H1 (cell line): Measurements from ENCODE around the gene RAB31. TPM values are rescaled to one million over a fixed set of nuclear protein-coding genes. Genes with fewer than 3 reads are reported as not detected.

Source experiments
- CTCF ChIA-PET: fragments of 300-600 bp; sonication (Branson Sonifier 250); formaldehyde crosslinking; loops from one replicate; lab custom pipeline; 2021; ENCODE audit not compliant: partially characterized antibody; lab: Charles Lee
- POLR2A ChIA-PET: fragments of 300-600 bp; sonication (Branson Sonifier 250); formaldehyde crosslinking; loops from one replicate; lab custom pipeline; 2021; ENCODE audit warnings: inconsistent platforms; ENCODE audit not compliant: partially characterized antibody; lab: Charles Lee
- DNase-seq, 2 experiments: peaks; one replicate each; pipeline versions ENCODE4 v3.0.0 to v3.0.0-alpha.2; 2010 to 2022; ENCODE audit warnings: low spot score in 2 of 2, low read depth in 1 of 2, mixed read lengths in 1 of 2
- FAIRE-seq: peaks from 2 replicates; lab custom pipeline; 2011; peaks lifted over from hg19 to GRCh38; lab: Jason Lieb, UNC
- H2AFZ ChIP-seq: 2 replicates; pipeline ENCODE4 v1.8.1; 2012; ENCODE audit warnings: low read length, inconsistent platforms
- H2AK5ac ChIP-seq: 2 replicates; pipeline ENCODE4 v1.6.1; 2013; ENCODE audit warnings: low read depth, low read length
- H2BK120ac ChIP-seq: replicated peaks from 2 replicates; pipeline ENCODE3; 2013; ENCODE audit warnings: low read depth, low read length, inconsistent platforms
- H2BK12ac ChIP-seq: 2 replicates; pipeline ENCODE4 v1.6.1; 2013; ENCODE audit warnings: low read depth, low read length
- H2BK15ac ChIP-seq: 2 replicates; pipeline ENCODE4 v1.6.1; 2013; ENCODE audit warnings: low read length
- H2BK20ac ChIP-seq: 2 replicates; pipeline ENCODE4 v1.6.1; 2013; ENCODE audit warnings: low read length
- H2BK5ac ChIP-seq: 2 replicates; pipeline ENCODE4 v1.6.1; 2013; ENCODE audit warnings: low read depth, low read length
- H3K14ac ChIP-seq: 2 replicates; pipeline ENCODE4 v1.6.1; 2013; ENCODE audit warnings: inconsistent platforms; ENCODE audit not compliant: insufficient read length
- H3K18ac ChIP-seq: 2 replicates; pipeline ENCODE4 v1.6.1; 2013; ENCODE audit warnings: low read length; ENCODE audit errors: extremely low read depth
- H3K23ac ChIP-seq: 2 replicates; pipeline ENCODE4 v1.6.1; 2013; ENCODE audit warnings: inconsistent platforms; ENCODE audit not compliant: insufficient read length
- H3K23me2 ChIP-seq: 2 replicates; pipeline ENCODE4 v1.6.1; 2013; ENCODE audit warnings: low read depth, low read length
- H3K27ac ChIP-seq: 2 replicates; pipeline ENCODE4 v1.6.1; 2011; ENCODE audit warnings: low read depth, low read length, inconsistent platforms
- H3K27me3 ChIP-seq, 4 experiments: replicated peaks in 1 of 4; 1 replicate in 1 of 4; 2 replicates in 3 of 4; pipeline versions ENCODE4 v1.6.1 to v1.8.1; 2011 to 2013; ENCODE audit warnings: low read length in 3 of 4, mild to moderate bottlenecking in 3 of 4, inconsistent platforms in 2 of 4, mixed read lengths in 2 of 4, moderate library complexity in 1 of 4; ENCODE audit not compliant: control insufficient read depth in 3 of 4, insufficient read depth in 3 of 4; ENCODE audit errors: extremely low read depth in 1 of 4
- H3K36me3 ChIP-seq, 4 experiments: 2 replicates each; pipeline versions ENCODE4 v1.6.1 to v1.8.1; 2011 to 2013; ENCODE audit warnings: mild to moderate bottlenecking in 4 of 4, low read length in 3 of 4, moderate library complexity in 2 of 4, control low read depth in 1 of 4, inconsistent platforms in 1 of 4; ENCODE audit not compliant: insufficient read depth in 4 of 4, control insufficient read depth in 2 of 4
- H3K4ac ChIP-seq: replicated peaks from 2 replicates; pipeline ENCODE3; 2013; ENCODE audit warnings: low read length, low read depth, mixed read lengths, inconsistent platforms; ENCODE audit not compliant: insufficient read length
- H3K4me1 ChIP-seq, 4 experiments: replicated peaks in 1 of 4; 1 replicate in 1 of 4; 2 replicates in 3 of 4; pipeline versions ENCODE4 v1.6.1 to v1.8.1; 2011 to 2013; ENCODE audit warnings: low read length in 3 of 4, inconsistent platforms in 2 of 4, mixed read lengths in 1 of 4; ENCODE audit not compliant: insufficient read depth in 4 of 4, control insufficient read depth in 3 of 4
- H3K4me2 ChIP-seq, 2 experiments: 2 replicates each; pipeline versions ENCODE4 v1.6.1 to v1.8.1; 2011 to 2013; ENCODE audit warnings: low read depth in 2 of 2, low read length in 2 of 2, control low read depth in 1 of 2, inconsistent platforms in 1 of 2, mild to moderate bottlenecking in 1 of 2; ENCODE audit not compliant: insufficient read depth in 1 of 2
- H3K4me3 ChIP-seq, 4 experiments: fragments of 200-600, 300-600 bp in 1 of 4; sonication (generic), shearing (Covaris generic), sonication (Bioruptor Twin) in 1 of 4; 2 replicates each; pipeline versions ENCODE4 v1.5.1 to v1.8.1; 2011 to 2016; ENCODE audit warnings: low read length in 4 of 4, low read depth in 3 of 4, control low read depth in 2 of 4, inconsistent platforms in 2 of 4, mild to moderate bottlenecking in 2 of 4, mixed read lengths in 1 of 4, moderate library complexity in 1 of 4; ENCODE audit not compliant: insufficient read depth in 2 of 4; ENCODE audit errors: extremely low read depth in 1 of 4
- H3K56ac ChIP-seq: replicated peaks from 2 replicates; pipeline ENCODE3; 2013; ENCODE audit warnings: low read depth, mild to moderate bottlenecking, mixed read lengths, low read length, inconsistent platforms; ENCODE audit not compliant: insufficient read length
- H3K79me1 ChIP-seq: 2 replicates; pipeline ENCODE4 v1.6.1; 2013; ENCODE audit warnings: low read depth, low read length, control low read depth
- H3K79me2 ChIP-seq, 2 experiments: 2 replicates each; pipeline versions ENCODE4 v1.6.1 to v1.8.1; 2012 to 2013; ENCODE audit warnings: low read length in 2 of 2, mild to moderate bottlenecking in 2 of 2, inconsistent platforms in 1 of 2; ENCODE audit not compliant: insufficient read depth in 2 of 2, control insufficient read depth in 1 of 2
- H3K9ac ChIP-seq, 4 experiments: replicated peaks in 1 of 4; 1 replicate in 1 of 4; 2 replicates in 3 of 4; pipeline versions ENCODE4 v1.6.1 to v1.8.1; 2011 to 2013; ENCODE audit warnings: low read depth in 3 of 4, low read length in 3 of 4, control low read depth in 2 of 4, mild to moderate bottlenecking in 2 of 4, moderate library complexity in 2 of 4, inconsistent platforms in 1 of 4; ENCODE audit errors: extremely low read depth in 1 of 4
- H3K9me3 ChIP-seq, 2 experiments: 2 replicates each; pipeline versions ENCODE4 v1.6.1 to v1.8.1; 2012 to 2013; ENCODE audit warnings: mild to moderate bottlenecking in 2 of 2, moderate library complexity in 2 of 2, control low read depth in 1 of 2, inconsistent platforms in 1 of 2, low read depth in 1 of 2, low read length in 1 of 2, mixed read lengths in 1 of 2; ENCODE audit not compliant: insufficient read depth in 2 of 2
- H4K20me1 ChIP-seq, 2 experiments: replicated peaks in 1 of 2; 2 replicates each; pipeline versions ENCODE3 to v1.8.1; 2011 to 2013; ENCODE audit warnings: inconsistent platforms in 2 of 2, low read length in 2 of 2, mild to moderate bottlenecking in 1 of 2; ENCODE audit not compliant: insufficient read depth in 2 of 2, control insufficient read depth in 1 of 2
- H4K5ac ChIP-seq: 2 replicates; pipeline ENCODE4 v1.6.1; 2013; ENCODE audit warnings: low read length, low read depth, mixed read lengths, inconsistent platforms; ENCODE audit not compliant: insufficient read length
- H4K8ac ChIP-seq: 2 replicates; pipeline ENCODE4 v1.8.0; 2013; ENCODE audit warnings: mild to moderate bottlenecking, moderate library complexity, low read length, inconsistent platforms; ENCODE audit not compliant: insufficient read depth; ENCODE audit errors: extremely low read depth
- H4K91ac ChIP-seq: replicated peaks from 2 replicates; pipeline ENCODE3; 2013; ENCODE audit warnings: low read length, mixed read lengths, inconsistent platforms; ENCODE audit not compliant: insufficient read length
- EP300 ChIP-seq, 2 experiments: IDR thresholded peaks; 1 replicate in 1 of 2; 2 replicates in 1 of 2; pipeline ENCODE4 v1.6.1; 2011 to 2012; ENCODE audit warnings: low read depth in 2 of 2, low read length in 2 of 2, mild to moderate bottlenecking in 2 of 2, borderline replicate concordance in 1 of 2, inconsistent platforms in 1 of 2, moderate library complexity in 1 of 2
- NANOG ChIP-seq: IDR thresholded peaks from 2 replicates; pipeline ENCODE4 v1.6.1; 2011; ENCODE audit warnings: low read length, low read depth, mild to moderate bottlenecking, inconsistent platforms; ENCODE audit not compliant: insufficient read depth, poor library complexity, severe bottlenecking
- POU5F1 ChIP-seq: IDR thresholded peaks from 2 replicates; pipeline ENCODE4 v1.6.1; 2011; ENCODE audit warnings: low read depth, mild to moderate bottlenecking, low read length, moderate library complexity
- SIN3A ChIP-seq, 2 experiments: IDR thresholded peaks in 1 of 2; conservative IDR thresholded peaks in 1 of 2; 2 replicates each; pipeline ENCODE4 v1.6.1; 2011 to 2012; ENCODE audit warnings: low read length in 2 of 2, improper control_type of control experiment in 1 of 2, low read depth in 1 of 2, mild to moderate bottlenecking in 1 of 2
- SP4 ChIP-seq: IDR thresholded peaks from 2 replicates; pipeline ENCODE4 v1.6.1; 2012; ENCODE audit warnings: low read length, inconsistent platforms
- TAF7 ChIP-seq: optimal IDR thresholded peaks from 2 replicates; pipeline ENCODE3; 2011; ENCODE audit warnings: low read depth, mild to moderate bottlenecking, inconsistent platforms, low read length, moderate library complexity, borderline replicate concordance
- TEAD4 ChIP-seq: IDR thresholded peaks from 2 replicates; pipeline ENCODE4 v1.6.1; 2012; ENCODE audit warnings: low read depth, low read length, inconsistent platforms, mixed read lengths
- WGBS, 2 experiments: shearing (Covaris generic) in 1 of 2; methylation state at CpG; one replicate each; pipeline versions ENCODE4 v1.1.6 to v1.1.7; 2013 to 2015; ENCODE audit warnings: low lambda C conversion rate in 2 of 2, mixed read lengths in 2 of 2, inconsistent platforms in 1 of 2, low coverage in 1 of 2, missing lambda C conversion rate in 1 of 2; ENCODE audit not compliant: insufficient replicate concordance in 2 of 2, insufficient coverage in 1 of 2, insufficient read length in 1 of 2; ENCODE audit errors: extremely low coverage in 1 of 2, missing lambda C conversion rate in 1 of 2; 5-methylcytosine and 5-hydroxymethylcytosine counted together
- polyA plus RNA-seq, 7 experiments: library from polyadenylated mRNA; depleted of rRNA in 3 of 7; stranded (reverse) in 5 of 7; unstranded in 2 of 7; fragments of >200 nt in 5 of 7; fragments of 200-250 nt in 2 of 7; gene quantifications; 1 replicate in 5 of 7; 2 replicates in 1 of 7; 4 replicates in 1 of 7; pipeline versions ENCODE4 v1.2.1 to v1.2.3, GENCODE V29; 2011 to 2013; ENCODE audit warnings: missing spikeins in 2 of 7, mixed read lengths in 2 of 7
- total RNA-seq: library from RNA; stranded (reverse); fragmentation: NEBNext Ultra II Directional; extraction: Animal tissue kit (Norgen Biotek cat#: 25700); gene quantifications from 2 replicates; pipeline ENCODE4 v1.2.1, GENCODE V29; 2021
- TF ChIP-seq, protein P1 (sequence below), 3 experiments: IDR thresholded peaks; 1 replicate in 2 of 3; 2 replicates in 1 of 3; pipeline versions ENCODE4 v1.5.1 to v1.6.1; 2011; ENCODE audit warnings: low read length in 3 of 3, mild to moderate bottlenecking in 3 of 3, inconsistent platforms in 2 of 3, low read depth in 1 of 3, moderate library complexity in 1 of 3; ENCODE audit not compliant: insufficient read depth in 1 of 3; ENCODE audit errors: control extremely low read depth in 1 of 3
- TF ChIP-seq, protein P2 (sequence below): IDR thresholded peaks from 2 replicates; pipeline ENCODE4 v1.6.1; 2012; ENCODE audit warnings: inconsistent platforms

RAB31 gene
- total and polyA plus RNA-seq, 2 of the 8 experiments (the other 6 are each of a cell fraction or from before 2014, with no cell fraction given), result 15.2 to 40.9 TPM

DNA sequence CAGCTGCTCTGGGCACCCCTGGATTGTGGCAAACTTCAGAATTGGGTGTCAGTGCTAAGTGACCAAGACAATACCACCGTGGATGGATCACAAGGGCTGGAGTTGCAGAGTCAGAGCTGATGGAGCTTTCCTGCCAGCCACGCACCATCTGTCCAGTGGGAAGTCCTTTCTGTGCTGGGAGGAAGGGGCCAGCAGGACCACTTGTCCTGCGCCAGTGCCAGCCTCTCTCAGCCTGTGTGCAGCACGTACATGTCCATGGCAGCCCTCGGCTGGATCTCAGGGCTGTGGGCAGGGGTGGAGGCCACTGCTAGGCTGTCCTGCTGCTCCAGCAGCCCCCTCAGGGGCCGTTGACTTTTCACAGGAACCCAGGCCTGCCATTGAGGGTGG is 33.3 kb downstream of the RAB31 start:
- Histone ChIP-seq H3K9ac (no peak overlapping the region), H3K18ac (peak overlapping the region; percentile 97), H2AK5ac (peak overlapping the region; percentile 93; the same call in 1 of the 2 replicates), H3K23me2 (no peaks in the 10 kb centered on the region; the same call in 1 of the 2 replicates), H3K14ac (no peak overlapping the region), H4K8ac (peak overlapping the region; percentile 76; the same call in 1 of the 2 replicates), H3K27ac (no peak overlapping the region; the same call in 1 of the 2 replicates), H2BK12ac (peak overlapping the region; percentile 99; the same call in 1 of the 2 replicates), H3K23ac (no peak overlapping the region), H2BK120ac (peak overlapping the region; percentile 87), H2BK20ac (peak overlapping the region; percentile 92; the same call in 1 of the 2 replicates), H3K56ac (no peak overlapping the region), H3K79me1 (no peaks in the 10 kb centered on the region), H3K36me3 (no peaks in the 10 kb centered on the region), H3K4me2 (no peak overlapping the region; a peak in 1 of 4 replicates), H4K20me1 (no peaks in the 10 kb centered on the region), H3K4me1 (peaks cover 12 to 30% (median 19%) of the 10 kb centered on the region in 4 experiments), H3K79me2 (no peaks in the 10 kb centered on the region), H2BK5ac (peak overlapping the region; percentile 99), H3K4ac (peak overlapping the region; percentile 92), H2BK15ac (peak overlapping the region; percentile 98; the same call in 1 of the 2 replicates), H2AFZ (no peak overlapping the region), H3K4me3 (no peak overlapping the region), H3K9me3 (no peaks in the 10 kb centered on the region), H4K91ac (peak overlapping the region; percentile 59), H4K5ac (peak overlapping the region; percentile 6), H3K27me3 (no peaks in the 10 kb centered on the region)
- FAIRE-seq (no peak), DNase-seq (no peak)
- WGBS, 2 experiments, result 87% methylated on average over 6 of the region's 6 CpGs; no CpG with 5 or more reads in 1 of the 2 experiments
- POLR2A ChIA-PET, result no interaction called here
- CTCF ChIA-PET, result interaction anchor here (0.6 kb wide), 1 partner anchor 30 kb away, joined by 3 read pairs; no protein-coding TSS in a partner anchor
- TF ChIP-seq, protein P1, sequence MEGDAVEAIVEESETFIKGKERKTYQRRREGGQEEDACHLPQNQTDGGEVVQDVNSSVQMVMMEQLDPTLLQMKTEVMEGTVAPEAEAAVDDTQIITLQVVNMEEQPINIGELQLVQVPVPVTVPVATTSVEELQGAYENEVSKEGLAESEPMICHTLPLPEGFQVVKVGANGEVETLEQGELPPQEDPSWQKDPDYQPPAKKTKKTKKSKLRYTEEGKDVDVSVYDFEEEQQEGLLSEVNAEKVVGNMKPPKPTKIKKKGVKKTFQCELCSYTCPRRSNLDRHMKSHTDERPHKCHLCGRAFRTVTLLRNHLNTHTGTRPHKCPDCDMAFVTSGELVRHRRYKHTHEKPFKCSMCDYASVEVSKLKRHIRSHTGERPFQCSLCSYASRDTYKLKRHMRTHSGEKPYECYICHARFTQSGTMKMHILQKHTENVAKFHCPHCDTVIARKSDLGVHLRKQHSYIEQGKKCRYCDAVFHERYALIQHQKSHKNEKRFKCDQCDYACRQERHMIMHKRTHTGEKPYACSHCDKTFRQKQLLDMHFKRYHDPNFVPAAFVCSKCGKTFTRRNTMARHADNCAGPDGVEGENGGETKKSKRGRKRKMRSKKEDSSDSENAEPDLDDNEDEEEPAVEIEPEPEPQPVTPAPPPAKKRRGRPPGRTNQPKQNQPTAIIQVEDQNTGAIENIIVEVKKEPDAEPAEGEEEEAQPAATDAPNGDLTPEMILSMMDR (IDR thresholded peaks at IDR 0.05; ENCODE audit: control extremely low read depth in 1 of 3, insufficient read depth in 1 of 3, low read depth in 1 of 3, low read length in 3 of 3), result no peak
- no peak for TF ChIP-seq POU5F1
- TF ChIP-seq, protein P2, sequence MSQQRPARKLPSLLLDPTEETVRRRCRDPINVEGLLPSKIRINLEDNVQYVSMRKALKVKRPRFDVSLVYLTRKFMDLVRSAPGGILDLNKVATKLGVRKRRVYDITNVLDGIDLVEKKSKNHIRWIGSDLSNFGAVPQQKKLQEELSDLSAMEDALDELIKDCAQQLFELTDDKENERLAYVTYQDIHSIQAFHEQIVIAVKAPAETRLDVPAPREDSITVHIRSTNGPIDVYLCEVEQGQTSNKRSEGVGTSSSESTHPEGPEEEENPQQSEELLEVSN, result no peak
- no peak for TF ChIP-seq SP4
- TF ChIP-seq TAF7, result no peak
- no peak for TF ChIP-seq EP300 (IDR thresholded peaks at IDR 0.05; ENCODE audit: borderline replicate concordance in 1 of 2, low read depth in 2 of 2, low read length in 2 of 2)
- no peak for TF ChIP-seq SIN3A (conservative IDR thresholded peaks at IDR 0.05 in 1 of 2, IDR thresholded peaks at IDR 0.05 in 1 of 2; ENCODE audit: low read depth in 1 of 2, low read length in 2 of 2)
- TF ChIP-seq TEAD4, result no peak
- TF ChIP-seq NANOG, result no peak
